Hippocampal formation (tissue), 2 donors: ENCODE results near the gene PRKD1.
"Not testable (repeated sequence)": the region's sequence is repeated elsewhere in the genome, so short reads cannot be mapped to it uniquely, and the experiment has no call there.

Experiments
- DNase-seq, 2 donors: peaks; one replicate each; lab custom pipeline; 2025; lab: John Stamatoyannopoulos, UW

PRKD1 gene

DNA sequence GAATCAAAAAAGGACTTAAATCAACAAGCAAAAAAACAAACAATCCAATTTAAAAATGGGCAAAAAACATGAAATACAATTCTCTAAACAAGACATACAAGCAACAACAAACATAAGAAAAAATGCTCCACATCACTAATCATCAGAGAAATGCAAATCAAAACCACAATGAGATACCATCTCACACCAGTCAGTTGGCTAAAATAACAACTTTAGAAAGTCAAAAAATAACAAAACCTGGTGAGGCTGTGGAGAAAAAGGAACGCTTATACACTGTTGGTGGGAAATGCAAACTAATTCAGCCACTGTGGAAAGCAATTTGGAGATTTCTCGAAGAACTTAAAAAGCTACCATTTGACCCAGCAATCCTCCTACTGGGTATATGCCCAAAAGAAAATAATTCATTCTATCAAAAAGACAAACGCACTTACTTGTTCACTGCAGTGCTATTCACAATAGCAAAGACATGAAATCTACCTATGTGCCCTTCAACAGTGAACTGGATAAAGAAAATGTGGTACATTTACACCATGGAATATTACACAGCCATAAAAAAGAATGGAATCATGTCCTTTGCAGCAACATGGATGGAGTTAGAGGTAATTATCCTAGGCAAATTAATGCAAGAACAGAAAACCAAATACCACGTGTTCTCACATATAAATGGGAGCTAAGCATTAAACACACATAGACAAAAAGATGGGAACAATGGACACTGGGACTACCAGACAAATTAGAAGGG, 26.9 kb downstream of the PRKD1 start:
- no peak for DNase-seq

DNA sequence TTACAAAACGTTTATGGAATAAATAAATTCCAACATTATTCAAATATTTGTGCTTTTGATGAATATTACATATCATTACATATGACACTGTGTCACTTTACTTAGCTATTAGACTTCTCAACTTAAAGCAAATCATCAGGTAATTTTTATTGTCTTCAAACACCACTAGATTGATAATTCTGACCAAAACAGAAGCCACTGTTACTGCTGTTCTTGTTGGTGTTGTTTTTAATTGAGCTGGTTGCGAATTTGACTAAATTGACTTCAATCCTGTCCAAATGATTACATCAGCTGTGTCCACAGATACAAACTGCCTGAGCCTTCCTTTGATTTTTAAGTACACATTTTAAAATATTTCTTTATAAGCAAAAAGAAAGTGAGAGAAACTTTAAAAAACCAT, 29.2 kb downstream of the PRKD1 start:
- DNase-seq, result no peak

DNA sequence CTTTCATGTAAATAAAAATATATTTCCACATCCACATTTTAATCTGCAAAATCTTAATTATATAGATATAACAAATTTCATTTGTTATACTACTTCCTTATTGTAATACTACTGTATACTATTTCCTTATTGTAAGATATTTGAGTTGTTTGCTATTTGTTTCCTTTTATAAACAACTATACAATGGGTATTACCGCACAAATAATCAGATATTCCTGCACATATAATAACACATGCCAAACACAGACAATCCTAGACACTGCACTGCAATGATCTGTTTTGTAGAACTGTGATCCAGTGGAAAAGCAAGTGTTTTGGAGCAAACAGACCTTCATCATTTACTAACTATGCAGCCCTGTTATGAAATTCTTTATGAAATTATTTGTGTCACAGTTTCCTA, 30.5 kb downstream of the PRKD1 start:
- DNase-seq, result no peak

DNA sequence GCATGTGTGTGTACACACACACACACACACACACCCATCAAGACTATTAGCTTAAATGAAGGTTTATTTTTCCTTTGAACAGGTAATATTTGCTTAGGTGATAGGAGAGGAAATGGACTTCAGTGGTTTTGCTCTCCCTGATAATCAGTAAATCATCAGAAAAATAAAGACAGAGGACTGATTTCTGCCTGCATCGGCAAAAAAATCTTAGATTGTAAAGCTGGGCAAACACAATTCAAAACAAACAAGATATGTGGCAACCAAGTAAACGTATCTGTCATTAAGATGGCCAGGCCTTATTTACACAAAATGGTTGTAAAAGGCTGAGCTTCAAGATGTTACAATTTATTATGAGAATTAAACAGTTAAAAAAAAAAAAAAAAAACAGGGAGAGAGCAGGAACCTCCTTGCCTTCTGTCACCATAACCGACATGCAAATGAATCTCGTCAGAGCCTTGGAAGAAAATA, 31.3 kb downstream of the PRKD1 start:
- DNase-seq, result no peak

DNA sequence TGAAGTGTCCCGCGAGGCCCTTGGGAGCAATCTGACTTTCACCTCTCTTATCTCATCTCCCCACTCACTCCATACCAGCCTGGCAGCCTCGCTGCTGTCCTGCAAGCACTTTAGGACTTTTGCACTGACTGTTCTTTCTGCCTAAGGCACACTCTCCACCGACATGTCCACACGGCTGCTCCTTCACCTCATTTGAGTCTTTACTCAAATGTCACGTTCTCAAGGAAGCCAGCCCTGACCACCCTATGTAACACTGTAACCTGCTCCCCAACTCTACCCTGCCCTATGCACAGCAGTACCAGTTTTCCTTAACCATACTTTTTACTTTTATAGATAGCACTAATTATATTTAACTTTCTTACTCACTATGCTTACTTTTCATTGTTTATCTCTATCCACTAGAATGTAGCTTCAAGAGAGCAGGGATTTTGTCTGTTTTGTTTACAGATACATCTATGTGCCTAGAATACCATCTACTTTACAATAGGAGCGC, 32.0 kb downstream of the PRKD1 start:
- no peak for DNase-seq

DNA sequence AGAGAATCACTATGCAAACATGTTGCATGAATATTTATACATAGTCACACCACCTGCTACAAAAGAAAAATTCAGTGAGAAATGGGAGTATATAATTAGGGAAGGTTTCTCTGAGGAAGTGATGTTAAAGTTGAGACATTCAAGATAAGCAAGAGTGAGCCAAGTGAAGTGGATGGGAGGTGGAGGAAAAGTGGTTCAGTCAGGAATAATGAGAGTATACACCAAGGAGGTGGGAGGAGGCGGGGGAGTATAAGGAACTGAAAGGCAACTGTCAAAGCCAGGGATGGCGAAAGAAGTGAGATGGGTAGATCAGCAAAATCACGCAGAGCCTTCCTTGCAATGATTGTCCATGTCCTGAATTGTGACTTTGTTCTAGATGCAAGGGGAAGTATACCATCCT, 33.7 kb downstream of the PRKD1 start:
- DNase-seq, result no peak

DNA sequence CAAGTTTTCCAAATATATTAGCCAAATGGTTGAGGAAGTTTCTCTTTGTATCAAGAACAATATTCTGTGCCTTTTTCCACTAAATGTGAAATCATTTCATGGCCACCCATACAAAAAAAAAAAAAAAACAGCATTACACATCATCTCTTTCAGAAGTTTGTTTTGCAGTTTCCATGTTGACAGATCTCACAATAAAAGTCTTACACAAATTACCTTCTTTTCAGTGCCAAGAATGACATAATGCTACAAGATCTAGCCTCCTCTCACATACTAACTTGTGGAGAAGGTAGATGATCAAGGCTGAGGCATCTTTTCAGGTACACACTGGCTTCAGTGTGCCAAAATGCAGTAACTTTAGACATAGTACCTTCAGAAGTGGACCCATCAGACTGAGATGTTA, 35.3 kb downstream of the PRKD1 start:
- no peak for DNase-seq

DNA sequence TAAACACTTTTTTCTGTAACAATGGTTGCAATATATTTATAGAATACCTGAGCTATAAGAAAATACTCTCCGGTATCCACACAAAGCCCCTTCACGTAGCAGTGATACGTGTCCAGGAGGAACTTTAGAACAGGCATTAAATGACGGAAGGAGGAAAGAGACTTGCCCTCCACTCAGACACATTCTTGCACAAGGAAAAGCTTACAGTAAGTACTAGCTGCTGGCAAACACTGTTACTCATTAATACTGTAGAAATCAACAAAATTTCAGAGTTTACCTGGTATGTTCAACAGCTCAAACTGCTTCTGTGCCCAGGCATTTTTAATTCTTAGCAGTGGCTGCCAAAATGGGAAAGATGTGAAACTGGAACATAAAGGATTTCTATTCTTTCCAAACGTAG, 41.7 kb downstream of the PRKD1 start:
- DNase-seq, result no peak

DNA sequence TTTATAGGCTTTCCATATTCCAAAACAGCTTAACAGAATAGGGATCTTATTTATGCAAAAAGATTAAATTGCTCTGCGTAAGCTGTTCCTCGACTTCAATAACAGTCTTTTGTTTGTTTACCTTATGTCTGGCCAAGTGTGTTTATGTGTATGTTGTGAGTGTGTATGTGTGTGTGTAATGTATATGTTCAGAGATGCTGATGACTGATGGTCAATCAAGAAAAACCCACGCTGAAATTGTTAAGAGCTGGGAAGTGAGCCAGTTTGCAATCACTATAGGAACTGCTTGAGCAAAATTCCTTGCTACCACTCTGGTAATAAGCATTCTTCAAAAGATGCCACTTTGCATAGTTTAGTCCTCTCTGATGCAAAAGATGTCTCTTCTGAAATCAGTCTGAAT, 59.6 kb downstream of the PRKD1 start:
- DNase-seq, result no peak

DNA sequence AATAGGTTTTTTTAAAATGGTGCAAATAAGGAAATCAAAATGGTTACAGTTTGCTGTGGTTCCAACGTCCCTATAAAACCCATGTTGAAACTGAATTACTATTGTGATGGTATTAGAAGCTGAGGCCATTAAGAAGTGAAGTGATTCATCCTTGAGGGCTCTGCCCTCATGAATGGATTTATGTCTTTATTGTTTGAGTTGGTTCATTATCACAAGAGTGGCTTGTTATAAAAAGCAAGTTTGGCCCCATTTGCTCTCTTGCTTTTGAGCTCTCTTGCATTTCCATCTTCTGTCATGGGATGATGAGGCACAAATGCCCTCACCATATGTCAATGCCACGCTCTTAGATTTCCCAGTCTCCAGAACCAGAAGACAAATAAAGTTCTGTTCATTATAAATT, 62.3 kb downstream of the PRKD1 start:
- DNase-seq, result no peak

DNA sequence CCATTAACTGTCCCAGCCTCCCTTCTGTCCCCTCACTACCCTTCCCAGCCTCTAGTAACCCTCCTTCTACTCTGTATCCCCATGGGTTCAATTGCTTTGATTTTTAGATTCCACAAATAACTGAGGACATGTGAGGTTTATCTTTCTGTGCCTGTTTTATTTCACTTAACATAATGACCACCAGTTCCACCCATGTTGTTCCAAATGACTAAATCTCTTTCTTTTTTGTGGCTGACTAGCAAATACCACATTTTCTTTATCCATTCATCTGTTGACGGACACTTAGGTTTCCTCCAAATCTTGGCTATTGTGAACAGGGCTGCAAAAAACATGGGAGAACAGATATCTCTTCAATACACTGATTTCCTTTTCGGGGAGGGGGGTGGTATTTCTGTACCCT, 65.7 kb downstream of the PRKD1 start:
- no peak for DNase-seq

DNA sequence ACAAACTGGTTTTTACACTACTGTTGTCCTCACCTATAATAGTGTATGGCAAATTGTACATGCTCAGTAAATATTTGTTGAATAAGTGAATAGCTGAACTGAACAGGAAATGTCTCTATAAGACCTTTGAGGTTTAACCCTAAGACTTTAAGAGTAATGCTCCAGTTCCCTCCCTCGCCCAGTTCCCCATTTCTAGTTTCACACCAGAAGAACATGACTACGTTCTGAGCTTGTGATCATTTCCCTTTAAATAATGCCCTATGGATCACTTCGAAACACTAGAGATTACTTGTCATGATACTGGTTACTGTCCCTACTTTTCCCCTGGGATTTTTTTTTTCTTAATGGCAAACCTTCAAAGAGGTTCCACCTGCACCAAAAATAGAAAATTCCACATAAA, 69.3 kb downstream of the PRKD1 start:
- no peak for DNase-seq

DNA sequence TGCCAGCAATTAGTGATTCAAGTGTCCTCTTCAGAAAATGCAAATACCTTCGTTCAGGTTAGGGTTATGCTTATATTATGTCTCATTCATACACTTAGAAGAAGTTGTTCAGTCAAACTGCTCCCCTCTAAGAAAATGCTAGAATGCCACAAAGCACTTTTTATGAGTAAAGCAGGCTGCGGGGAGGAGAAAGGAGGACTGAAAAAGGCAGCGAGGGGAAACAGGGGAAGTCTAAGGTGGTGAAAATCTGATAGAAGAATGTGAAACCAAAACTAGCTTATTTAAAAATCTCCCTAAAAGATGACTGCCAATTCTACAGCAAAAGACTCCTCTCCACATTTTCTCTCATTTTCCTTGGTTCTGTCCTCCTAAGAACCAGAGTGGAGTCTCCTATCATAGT, 70.1 kb downstream of the PRKD1 start:
- DNase-seq, result no peak

DNA sequence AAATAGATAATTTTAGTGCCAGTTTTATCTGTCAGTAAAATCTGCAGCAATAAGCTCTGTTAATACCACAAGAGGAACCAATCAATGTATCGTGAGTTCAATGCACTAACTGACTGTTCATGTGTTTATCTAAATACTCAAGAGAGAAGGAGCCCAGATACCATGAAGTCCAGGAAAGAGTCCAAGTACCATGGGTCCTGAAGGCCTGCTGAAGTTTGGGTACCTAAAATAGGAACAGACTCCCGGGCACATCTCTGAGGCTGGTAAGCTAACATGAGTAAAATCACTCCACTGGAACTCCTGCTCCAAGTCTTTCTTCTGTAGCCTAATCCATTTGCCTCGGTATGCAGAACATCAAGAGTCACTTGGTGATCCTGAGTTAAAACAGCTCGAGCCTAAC, 71.1 kb downstream of the PRKD1 start:
- DNase-seq, result no peak

DNA sequence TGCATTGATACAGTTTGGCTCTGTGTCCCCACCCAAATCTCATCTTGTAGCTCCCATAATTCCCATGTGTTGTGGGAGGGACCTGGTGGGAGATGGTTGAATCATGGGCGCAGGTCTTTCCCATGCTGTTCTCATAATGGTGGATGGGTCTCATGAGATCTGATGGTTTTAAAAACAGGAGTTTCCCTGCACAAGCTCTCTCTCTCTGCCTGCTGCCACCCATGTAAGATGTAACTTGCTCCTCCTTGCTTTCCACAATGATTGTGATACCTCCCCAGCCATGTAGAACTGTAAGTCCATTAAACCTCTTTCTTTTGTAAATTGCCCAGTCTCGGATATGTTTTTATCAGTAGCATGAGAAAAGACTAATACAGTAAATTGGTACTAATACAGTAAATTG, 74.0 kb downstream of the PRKD1 start:
- not testable (repeated sequence) for DNase-seq

DNA sequence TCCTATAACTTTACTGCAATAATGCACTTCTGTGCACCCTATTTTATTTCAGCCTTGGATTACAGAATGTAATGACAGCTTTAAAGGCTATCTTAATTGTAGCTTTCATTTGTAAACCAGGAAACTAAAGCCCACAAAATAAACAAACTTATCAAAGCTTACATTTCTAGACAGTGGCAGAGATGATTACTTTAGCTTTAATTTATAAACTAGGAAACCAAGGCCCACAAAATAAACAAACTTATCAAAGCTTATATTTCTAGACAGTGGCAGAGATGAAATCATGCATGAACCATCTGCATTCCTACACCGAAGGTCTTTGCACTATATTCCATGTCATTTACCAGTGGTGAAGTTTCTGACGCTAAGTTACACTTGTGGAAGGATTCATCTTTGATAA, 74.4 kb downstream of the PRKD1 start:
- no peak for DNase-seq

DNA sequence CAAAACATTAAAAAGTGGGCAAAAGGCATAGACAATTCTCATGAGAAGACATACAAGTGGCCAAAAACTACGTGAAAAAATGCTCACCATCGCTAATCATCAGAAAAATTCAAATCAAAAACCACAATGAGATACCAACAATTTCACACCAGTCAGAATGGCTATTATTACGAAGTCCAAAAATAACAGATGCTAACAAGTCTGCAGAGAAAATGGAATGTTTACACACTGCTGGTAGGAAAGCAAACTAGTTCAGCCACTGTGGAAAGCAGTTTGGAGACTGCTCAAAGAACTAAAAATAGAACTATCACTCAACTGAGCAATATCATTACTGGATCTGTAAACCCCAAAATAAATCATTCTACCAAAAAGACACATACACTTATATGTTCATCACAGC, 76.2 kb downstream of the PRKD1 start:
- DNase-seq, result no peak

DNA sequence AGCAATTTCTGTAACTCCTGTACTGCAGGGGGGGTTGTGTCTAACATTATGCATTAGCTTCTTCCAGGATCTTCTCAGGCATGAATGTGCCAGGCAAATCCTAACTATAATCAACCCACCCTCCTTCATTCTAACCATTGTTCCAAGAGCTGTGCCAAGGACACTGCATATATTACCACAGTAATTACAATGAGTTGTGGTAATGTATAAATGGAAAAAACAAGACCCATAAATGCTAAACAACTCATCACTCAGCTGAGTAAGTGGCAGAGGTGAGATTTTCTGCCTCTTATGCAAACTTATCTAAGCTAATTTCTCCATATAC, 80.6 kb downstream of the PRKD1 start:
- no peak for DNase-seq

DNA sequence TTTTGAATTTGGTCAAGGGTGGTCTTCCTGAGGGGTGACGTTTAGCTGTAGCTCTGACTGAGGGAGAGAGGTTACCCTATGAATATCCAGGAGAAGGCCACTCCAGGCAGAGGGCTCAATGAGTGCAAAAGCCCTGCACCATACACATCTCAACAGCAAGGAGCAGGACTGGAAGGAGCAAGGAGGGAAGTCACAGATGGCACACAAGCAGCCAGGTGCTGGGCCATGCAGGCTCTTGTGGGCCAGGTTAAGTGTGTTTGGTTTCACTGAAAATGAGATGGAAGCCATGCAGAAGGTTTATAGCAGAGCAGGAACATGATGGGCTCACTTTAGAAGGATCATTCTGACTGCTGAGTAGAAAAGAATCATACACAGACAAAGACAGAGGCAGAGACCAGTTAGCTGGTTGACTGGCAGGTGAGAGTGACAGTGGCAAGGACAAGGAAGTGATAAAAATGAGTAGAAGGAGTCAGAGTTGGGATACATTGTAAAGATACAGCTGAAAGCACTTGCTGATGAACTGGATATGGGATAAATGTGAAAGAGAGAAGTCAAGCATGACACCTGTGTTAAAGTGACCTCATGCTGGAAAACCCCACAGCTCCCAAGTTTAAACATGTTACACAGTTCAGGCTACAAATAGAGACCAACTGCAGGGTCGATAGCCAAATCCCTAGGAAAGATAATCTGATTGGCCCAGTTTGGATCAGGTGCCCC, 81.2 kb downstream of the PRKD1 start:
- no peak for DNase-seq

DNA sequence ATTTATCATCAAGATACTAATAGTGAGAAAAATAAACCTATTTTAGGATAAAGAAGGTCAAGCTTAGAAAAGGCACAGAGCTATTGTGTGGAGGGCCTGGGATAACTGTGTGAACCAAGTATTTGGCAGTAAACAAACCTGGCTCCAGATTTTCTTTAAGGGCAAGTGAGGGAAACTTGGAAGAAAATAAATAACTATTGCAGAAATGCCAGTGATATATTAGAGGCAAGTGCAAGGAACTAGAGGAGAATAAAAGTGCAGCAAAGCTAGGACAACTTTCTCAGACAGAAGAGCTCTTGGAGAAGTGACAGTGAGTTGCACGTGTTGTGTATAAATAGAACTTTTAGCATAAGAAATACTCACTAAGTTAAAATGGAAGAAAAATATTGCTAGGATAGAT, 83.7 kb downstream of the PRKD1 start:
- DNase-seq, result no peak

DNA sequence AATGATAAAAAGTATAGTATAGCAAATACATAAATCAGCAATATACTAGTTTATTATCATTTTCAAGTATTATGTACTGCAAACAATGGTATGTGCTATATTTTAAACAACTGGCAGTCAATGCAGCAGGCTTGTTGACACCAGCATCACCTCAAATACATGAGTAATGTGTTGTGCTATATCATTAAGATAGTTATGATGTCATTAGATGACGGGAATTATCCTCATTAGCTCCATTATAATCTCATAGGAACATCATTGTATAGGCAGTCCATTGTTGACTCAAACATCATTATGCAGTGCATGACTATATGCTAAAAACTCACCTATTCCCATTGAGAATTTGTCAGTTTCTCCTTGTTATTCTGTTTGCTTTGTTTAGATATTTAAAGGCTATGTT, 85.4 kb downstream of the PRKD1 start:
- no peak for DNase-seq

DNA sequence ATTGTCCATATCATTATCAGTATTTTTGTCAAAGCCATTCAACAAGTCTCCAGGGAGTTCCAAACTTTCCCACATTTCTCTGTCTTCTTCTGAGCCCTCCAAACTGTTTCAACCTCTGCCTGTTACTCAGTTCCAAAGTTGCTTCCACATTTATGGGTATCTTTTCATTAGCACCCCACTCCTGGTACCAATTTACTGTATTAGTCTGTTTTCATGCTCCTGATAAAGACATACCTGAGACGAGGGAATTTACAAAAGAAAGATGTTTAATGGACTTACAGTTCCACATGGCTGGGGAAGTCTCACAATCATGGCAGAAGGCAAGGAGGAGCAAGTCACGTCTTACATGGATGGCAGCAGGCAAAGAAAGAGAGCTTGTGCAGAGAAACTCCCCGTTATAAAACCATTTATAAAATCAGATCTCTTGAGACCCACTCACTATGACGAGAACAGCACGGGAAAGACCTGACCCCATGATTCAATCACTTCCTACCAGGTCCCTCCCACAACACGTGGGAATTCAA, 87.2 kb downstream of the PRKD1 start:
- DNase-seq, result not testable (repeated sequence)

DNA sequence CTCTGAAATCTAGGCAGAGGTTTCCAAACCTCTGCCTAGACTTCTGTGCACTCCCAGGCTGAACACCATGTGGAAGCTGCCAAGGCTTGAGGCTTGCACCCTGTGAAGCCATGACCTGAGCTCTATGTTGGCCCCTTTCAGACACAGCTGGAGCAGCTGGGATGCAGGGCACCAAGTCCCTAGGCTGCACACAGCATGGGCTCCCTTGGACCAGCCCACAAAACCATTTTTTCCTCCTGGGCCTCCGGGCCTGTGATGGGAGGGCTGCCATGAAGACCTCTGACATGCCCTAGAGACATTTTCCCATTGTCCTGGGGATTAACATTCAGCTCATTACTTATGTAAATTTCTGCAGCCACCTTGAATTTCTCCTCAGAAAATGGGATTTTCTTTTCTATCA, 88.0 kb downstream of the PRKD1 start:
- not testable (repeated sequence) for DNase-seq
